GM12878 (cell line): ENCODE results near the gene TNFRSF1A. TPM values are rescaled to one million over a fixed set of nuclear protein-coding genes. Genes with fewer than 3 reads are reported as not detected.

Source experiments
- ATAC-seq: fragments of 200-7000 bp; cut with Tn5 transposase; 3 replicates; pipeline ENCODE4 v1.9.1; 2020; ENCODE audit warnings: mild to moderate bottlenecking, moderate library complexity
- BruUV-seq: library from RNA; stranded (reverse); fragments of 400-500 nt; replicated peaks from 2 replicates; lab custom pipeline; 2021; lab: Mats Ljungman, UMichigan
- CTCF ChIA-PET: fragments of 300-600 bp; sonication (Branson Sonifier 250); formaldehyde crosslinking; extraction: SDS; loops from one replicate; lab custom pipeline; 2021; ENCODE audit warnings: inconsistent platforms; lab: Yijun Ruan, JAX
- POLR2A ChIA-PET: fragments of 350-600 bp; formaldehyde crosslinking; extraction: SDS; loops from one replicate; lab custom pipeline; 2021; ENCODE audit warnings: inconsistent platforms; lab: Charles Lee
- RAD21 ChIA-PET: fragments of 300-600 bp; sonication (Branson Sonifier 250); formaldehyde crosslinking; loops from one replicate; lab custom pipeline; 2023; ENCODE audit warnings: antibody characterized with exemption; ENCODE audit not compliant: unreplicated experiment; lab: Charles Lee
- SMC1A ChIA-PET: fragments of 300-600 bp; sonication (Branson Sonifier 250); formaldehyde crosslinking; loops from one replicate; lab custom pipeline; 2023; ENCODE audit not compliant: unreplicated experiment, uncharacterized antibody; lab: Charles Lee
- DNase-seq: peaks from one replicate; pipeline ENCODE4 v3.0.0-alpha.2; 2011; ENCODE audit warnings: low read depth, low spot score
- FAIRE-seq: peaks from 3 replicates; lab custom pipeline; 2011; peaks lifted over from hg19 to GRCh38; lab: Jason Lieb, UNC
- H2AFZ ChIP-seq: 2 replicates; pipeline ENCODE4 v1.6.0; 2011; ENCODE audit warnings: low read depth, low read length, control low read depth; ENCODE audit not compliant: control insufficient read depth
- H3K27ac ChIP-seq: 2 replicates; pipeline ENCODE4 v1.5.1; 2011; ENCODE audit warnings: control low read depth; ENCODE audit not compliant: control insufficient read depth, insufficient read depth
- H3K27me3 ChIP-seq, 2 experiments: replicated peaks in 1 of 2; 2 replicates each; pipeline versions ENCODE4 v1.6.0 to v1.6.1; 2011; ENCODE audit warnings: low read length in 1 of 2; ENCODE audit not compliant: control insufficient read depth in 2 of 2, insufficient read depth in 2 of 2
- H3K36me3 ChIP-seq, 2 experiments: 2 replicates each; pipeline ENCODE4 v1.5.1; 2011; ENCODE audit warnings: low read length in 1 of 2; ENCODE audit not compliant: control insufficient read depth in 2 of 2, insufficient read depth in 2 of 2
- H3K4me1 ChIP-seq: 2 replicates; pipeline ENCODE4 v1.6.1; 2011; ENCODE audit warnings: mild to moderate bottlenecking, low read length, moderate library complexity, mixed read lengths; ENCODE audit not compliant: control insufficient read depth, insufficient read depth
- H3K4me2 ChIP-seq: 2 replicates; pipeline ENCODE4 v1.6.0; 2011; ENCODE audit warnings: control low read depth; ENCODE audit not compliant: control insufficient read depth, insufficient read depth
- H3K4me3 ChIP-seq: fragments of 200-600 bp; sonication (generic); 2 replicates; pipeline ENCODE4 v1.5.1; 2016
- H3K79me2 ChIP-seq: 2 replicates; pipeline ENCODE4 v1.6.0; 2011; ENCODE audit warnings: low read length; ENCODE audit not compliant: control insufficient read depth, insufficient read depth
- H3K9ac ChIP-seq: 2 replicates; pipeline ENCODE4 v1.8.0; 2011; ENCODE audit warnings: low read length, control low read depth, mixed read lengths; ENCODE audit not compliant: control insufficient read depth, insufficient read depth
- H3K9me3 ChIP-seq: replicated peaks from 3 replicates; pipeline ENCODE4 v1.5.1; 2011; ENCODE audit warnings: mild to moderate bottlenecking, low read length; ENCODE audit not compliant: control insufficient read depth, insufficient read depth
- H4K20me1 ChIP-seq: 2 replicates; pipeline ENCODE4 v1.6.0; 2011; ENCODE audit not compliant: control insufficient read depth, insufficient read depth
- ATF7 ChIP-seq: fragments of 450-650 bp; IDR thresholded peaks from 2 replicates; pipeline ENCODE4 v1.6.1; 2016; ENCODE audit warnings: low read depth, mild to moderate bottlenecking
- CEBPZ ChIP-seq: fragments of 150-350 bp; IDR thresholded peaks from 2 replicates; pipeline ENCODE4 v1.6.1; 2016; ENCODE audit warnings: low read depth, low read length
- E2F8 ChIP-seq: fragments of 450-650 bp; IDR thresholded peaks from 2 replicates; pipeline ENCODE4 v1.6.1; 2018; ENCODE audit warnings: mild to moderate bottlenecking, low read depth, moderate library complexity; ENCODE audit not compliant: partially characterized antibody
- GATAD2B ChIP-seq: fragments of 450-650 bp; conservative IDR thresholded peaks from 2 replicates; pipeline ENCODE4 v1.6.1; 2017; ENCODE audit warnings: low read depth, mild to moderate bottlenecking, moderate library complexity
- HDGF ChIP-seq: fragments of 450-650 bp; IDR thresholded peaks from 2 replicates; pipeline ENCODE4 v1.6.1; 2016; ENCODE audit warnings: antibody characterized with exemption
- IKZF1 ChIP-seq: fragments of 450-650 bp; conservative IDR thresholded peaks from 2 replicates; pipeline ENCODE4 v1.6.1; 2017; ENCODE audit warnings: antibody characterized with exemption, mild to moderate bottlenecking
- IRF5 ChIP-seq: fragments of 450-650 bp; IDR thresholded peaks from 2 replicates; pipeline ENCODE4 v1.6.1; 2017; ENCODE audit warnings: borderline replicate concordance
- PML ChIP-seq: IDR thresholded peaks from 2 replicates; pipeline ENCODE4 v1.6.1; 2012; ENCODE audit warnings: low read length, inconsistent platforms
- RUNX3 ChIP-seq: IDR thresholded peaks from 2 replicates; pipeline ENCODE4 v1.6.1; 2012; ENCODE audit warnings: low read length, inconsistent platforms
- SMAD5 ChIP-seq: IDR thresholded peaks from 2 replicates; pipeline ENCODE4 v1.6.1; 2016; ENCODE audit warnings: antibody characterized with exemption, low read depth
- SRF ChIP-seq, 2 experiments: IDR thresholded peaks; 2 replicates each; pipeline ENCODE4 v1.6.1; 2011; ENCODE audit warnings: low read depth in 2 of 2, low read length in 2 of 2, mild to moderate bottlenecking in 1 of 2, moderate library complexity in 1 of 2
- SUPT20H ChIP-seq: IDR thresholded peaks from 2 replicates; pipeline ENCODE4 v1.6.1; 2011; ENCODE audit warnings: low read depth, mild to moderate bottlenecking, low read length, moderate library complexity, borderline replicate concordance; ENCODE audit not compliant: control insufficient read depth
- TBL1XR1 ChIP-seq: IDR thresholded peaks from 2 replicates; pipeline ENCODE4 v1.6.1; 2012; ENCODE audit warnings: low read depth, low read length, improper control_type of control experiment
- ZNF24 ChIP-seq: fragments of 450-650 bp; IDR thresholded peaks from 2 replicates; pipeline ENCODE4 v1.6.1; 2017; ENCODE audit warnings: antibody characterized with exemption, mild to moderate bottlenecking
- WGBS: methylation state at CpG from one replicate; pipeline ENCODE4 v1.1.6; 2016; ENCODE audit warnings: low lambda C conversion rate; ENCODE audit not compliant: insufficient replicate concordance, insufficient coverage; ENCODE audit errors: missing lambda C conversion rate; 5-methylcytosine and 5-hydroxymethylcytosine counted together
- in situ Hi-C: fragments of 300-500 bp; cut with MboI; formaldehyde crosslinking; loops from 9 replicates; pipeline ENCODE4 v1.14.3; 2018; ENCODE audit warnings: mixed read lengths
- intact Hi-C: fragments of 100-400 bp; cut with micrococcal nuclease; formaldehyde crosslinking; loops from one replicate; pipeline ENCODE4 v1.14.2; 2022; ENCODE audit not compliant: unreplicated experiment
- polyA plus RNA-seq, 11 experiments: library from polyadenylated mRNA; depleted of rRNA in 4 of 11; unstranded in 6 of 11; stranded (reverse) in 5 of 11; fragments of >200 nt; fragmentation: Nextera tagmentation in 4 of 11; fragmentation: Illumina TruSeq in 1 of 11; extraction: Ambion mirVana in 4 of 11; extraction: Trizol in 1 of 11; gene quantifications; 1 replicate in 1 of 11; 2 replicates in 10 of 11; pipeline versions ENCODE4 v1.2.1 to v1.2.3, GENCODE V29; 2011 to 2016; ENCODE audit warnings: inconsistent platforms in 2 of 11, missing spikeins in 2 of 11, low read depth in 1 of 11
- total RNA-seq, 4 experiments: library from RNA; depleted of rRNA in 3 of 4; stranded (reverse); fragments of >200 nt in 3 of 4; fragmentation: Illumina TruSeq in 1 of 4; extraction: Trizol in 1 of 4; gene quantifications; 2 replicates each; pipeline versions ENCODE4 v1.2.1 to v1.2.3, GENCODE V29; 2013 to 2021

The TNFRSF1A gene
- total and polyA plus RNA-seq, 10 of the 15 experiments (the other 5 are each of a cell fraction or from before 2014, with no cell fraction given), result 0.24 to 16.5 (median 13.0) TPM

GRCh38 chr12:6338955-6339354, 2.9 kb downstream of the TNFRSF1A start:
- in situ Hi-C loops (loop anchor here (5.0 kb wide), 1 partner anchor 128 kb away; no protein-coding TSS in a partner anchor), intact Hi-C loops (loop anchor here (5.0 kb wide), 2 partner anchors 83 to 193 kb away; partner anchors contain the start of gene GAPDH)
- H2AFZ ChIP-seq, result no peak overlapping the region
- peaks cover 0 to 5% of the 10 kb centered on the region in 2 experiments; a peak in 1 of 4 replicates for H3K36me3 ChIP-seq
- peaks cover 48% of the 10 kb centered on the region for H3K4me1 ChIP-seq
- peak overlapping the region; percentile 79 for H3K4me2 ChIP-seq
- POLR2A ChIA-PET, result interaction anchor here (0.6 to 2.6 kb wide), 12 partner anchors 9 to 198 kb away, joined by 3 to 14 read pairs (median 4); partner anchors contain the start of genes CD27, MRPL51, TAPBPL and VAMP1
- WGBS, result 51% methylated on average over 3 of the region's 3 CpGs
- FAIRE-seq (no peak), DNase-seq (no peak), ATAC-seq (no peak)
- RAD21 ChIA-PET, result interaction anchor here (0.7 to 3.7 kb wide), 15 partner anchors 9 to 199 kb away, joined by 3 to 21 read pairs (median 5); partner anchors contain the start of gene VAMP1
- H3K27me3 ChIP-seq, result no peaks in the 10 kb centered on the region
- no TSS peak for BruUV-seq
- TF ChIP-seq E2F8 (no peak), PML (no peak), ATF7 (no peak), GATAD2B (no peak), IRF5 (no peak), ZNF24 (peak; percentile 53), HDGF (peak; percentile 26; the same call in 1 of the 2 replicates), CEBPZ (no peak), SMAD5 (no peak), SUPT20H (no peak), SRF (IDR thresholded peaks at IDR 0.05; ENCODE audit: low read depth in 2 of 2, low read length in 2 of 2) (no peak), TBL1XR1 (no peak), RUNX3 (no peak), IKZF1 (no peak; the same call in 1 of the 2 replicates)
- SMC1A ChIA-PET, result interaction anchor here (0.8 to 4.2 kb wide), 15 partner anchors 11 to 199 kb away, joined by 3 to 19 read pairs (median 4); no protein-coding TSS in a partner anchor
- H4K20me1 ChIP-seq, result no peaks in the 10 kb centered on the region
- peak overlapping the region; percentile 18; the same call in 1 of the 2 replicates for H3K27ac ChIP-seq
- H3K9me3 ChIP-seq, result no peaks in the 10 kb centered on the region
- H3K9ac ChIP-seq, result no peak overlapping the region
- H3K4me3 ChIP-seq, result peak overlapping the region; percentile 97
- CTCF ChIA-PET, result interaction anchor here (0.6 to 7.9 kb wide), 12 partner anchors 9 to 1339 kb away, joined by 3 to 53 read pairs (median 8); partner anchors contain the start of gene VAMP1
- peaks cover 63% of the 10 kb centered on the region for H3K79me2 ChIP-seq
